T-cell (primary cell): ENCODE results near the gene PREX1. TPM values are rescaled to one million over a fixed set of nuclear protein-coding genes. Genes with fewer than 3 reads are reported as not detected.

Experiments
- ATAC-seq, 4 experiments: fragments of 200-7000 bp in 3 of 4; fragments of 150-1000 bp in 1 of 4; cut with Tn5 transposase; replicated peaks in 1 of 4; 1 replicate in 3 of 4; 2 replicates in 1 of 4; pipeline ENCODE4 v1.10.0; 2021; ENCODE audit warnings: moderate library complexity in 3 of 4, mild to moderate bottlenecking in 2 of 4, moderate number of reproducible peaks in 1 of 4
- CTCF ChIA-PET, 2 donors: fragments of 300-600 bp; sonication (Branson Sonifier 250); formaldehyde crosslinking; loops; one replicate each; lab custom pipeline; 2022; ENCODE audit warnings: antibody characterized with exemption in 2 of 2; lab: Charles Lee
- POLR2A ChIA-PET, 2 donors: fragments of 300-600 bp; sonication (Branson Sonifier 250); formaldehyde crosslinking; loops; one replicate each; lab custom pipeline; 2022; ENCODE audit warnings: antibody characterized with exemption in 2 of 2; lab: Charles Lee
- DNase-seq, 35 experiments: peaks; one replicate each; pipeline versions ENCODE4 v3.0.0 to v3.0.0-alpha.2; 2013 to 2023
- H3K27ac ChIP-seq: one replicate; pipeline ENCODE4 v1.5.1; 2013; ENCODE audit warnings: low read length
- H3K27me3 ChIP-seq, 2 experiments: replicated peaks in 1 of 2; 1 replicate in 1 of 2; 2 replicates in 1 of 2; pipeline versions ENCODE4 v1.6.1 to v1.7.0; 2013; ENCODE audit warnings: low read length in 1 of 2, mixed read lengths in 1 of 2; ENCODE audit not compliant: control insufficient read depth in 2 of 2, insufficient read depth in 2 of 2; ENCODE audit errors: extremely low read depth in 1 of 2
- H3K36me3 ChIP-seq, 2 donors: 1 replicate in 1 of 2; 2 replicates in 1 of 2; pipeline versions ENCODE4 v1.6.1 to v1.7.0; 2013; ENCODE audit warnings: low read length in 1 of 2; ENCODE audit not compliant: control insufficient read depth in 2 of 2, insufficient read depth in 1 of 2; ENCODE audit errors: extremely low read depth in 1 of 2
- H3K4me1 ChIP-seq, 2 experiments: 1 replicate in 1 of 2; 2 replicates in 1 of 2; pipeline versions ENCODE4 v1.6.1 to v1.7.0; 2013; ENCODE audit warnings: low read length in 2 of 2, mixed read lengths in 1 of 2; ENCODE audit not compliant: insufficient read depth in 2 of 2, control insufficient read depth in 1 of 2; ENCODE audit errors: extremely low read depth in 1 of 2
- H3K4me3 ChIP-seq, 2 donors: 1 replicate in 1 of 2; 2 replicates in 1 of 2; pipeline versions ENCODE4 v1.5.1 to v1.7.0; 2013; ENCODE audit warnings: mild to moderate bottlenecking in 2 of 2, low read length in 1 of 2, moderate library complexity in 1 of 2; ENCODE audit not compliant: control insufficient read depth in 1 of 2; ENCODE audit errors: extremely low read depth in 1 of 2
- H3K9me3 ChIP-seq: 2 replicates; pipeline ENCODE4 v1.7.0; 2013
- H3K27ac Mint-ChIP-seq, 2 donors: one replicate each; pipeline ENCODE4 v1.8.0; 2020 to 2021; ENCODE audit warnings: mild to moderate bottlenecking in 2 of 2, mixed read lengths in 2 of 2
- H3K27me3 Mint-ChIP-seq, 2 donors: one replicate each; pipeline ENCODE4 v1.8.0; 2021 to 2022; ENCODE audit warnings: mixed read lengths in 2 of 2
- H3K36me3 Mint-ChIP-seq: one replicate; pipeline ENCODE4 v1.8.0; 2021; ENCODE audit warnings: mixed read lengths
- H3K4me1 Mint-ChIP-seq, 3 donors: one replicate each; pipeline ENCODE4 v1.8.0; 2020 to 2022; ENCODE audit warnings: mixed read lengths in 3 of 3, mild to moderate bottlenecking in 1 of 3
- H3K4me3 Mint-ChIP-seq, 3 donors: one replicate each; pipeline ENCODE4 v1.8.0; 2020 to 2022; ENCODE audit warnings: mild to moderate bottlenecking in 3 of 3, mixed read lengths in 3 of 3, moderate library complexity in 3 of 3
- H3K9me3 Mint-ChIP-seq, 3 donors: one replicate each; pipeline ENCODE4 v1.8.0; 2020 to 2022; ENCODE audit warnings: mixed read lengths in 3 of 3
- WGBS: methylation state at CpG from one replicate; pipeline ENCODE4 v1.1.5; 2013; ENCODE audit warnings: missing lambda C conversion rate; ENCODE audit not compliant: insufficient coverage; 5-methylcytosine and 5-hydroxymethylcytosine counted together
- total RNA-seq, 35 experiments: library from RNA in 6 of 35; stranded (reverse) in 6 of 35; fragments of 120-200 nt in 1 of 35; gene quantifications; one replicate each; pipeline versions ENCODE4 v1.2.1 to v1.2.4 and lab custom pipeline; 2013 to 2026

The PREX1 gene
- total RNA-seq, 5 donors from 2014 or later (not counting 1 experiment from before 2014, with no cell fraction given) = 99.2 to 181 (median 137) TPM

DNA sequence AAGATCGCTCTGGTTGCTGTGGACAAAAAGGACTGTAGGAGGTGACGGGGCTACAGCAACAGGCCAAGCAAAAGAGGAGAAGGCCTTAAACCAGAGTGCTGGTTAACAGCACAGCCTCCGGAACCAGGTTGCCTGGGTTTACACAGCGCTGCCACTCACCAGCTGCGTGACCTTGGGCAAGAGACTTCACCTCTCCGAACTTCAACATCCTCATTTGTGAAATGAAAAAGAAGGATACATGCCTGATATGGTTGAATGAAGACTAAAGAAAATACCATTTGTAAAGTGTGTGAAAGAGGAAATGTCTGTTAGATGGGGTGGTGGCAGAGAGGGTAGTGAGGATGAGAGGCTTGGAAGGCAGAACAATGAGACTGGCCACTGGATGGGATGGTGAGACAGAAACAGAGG, 44.9 kb downstream of the PREX1 start:
- H3K4me3 Mint-ChIP-seq = no peak overlapping the region
- Histone ChIP-seq H3K27me3 (no peaks in the 10 kb centered on the region), H3K9me3 (no peaks in the 10 kb centered on the region), H3K4me1 (peaks cover 0 to 69% of the 10 kb centered on the region in 2 experiments), H3K27ac (peak overlapping the region; percentile 75), H3K36me3 (peaks cover 0 to 5% of the 10 kb centered on the region in 2 donors), H3K4me3 (no peak overlapping the region)
- 76% methylated on average over 2 of the region's 6 CpGs for WGBS
- ATAC-seq (no peak), DNase-seq (no peak)
- peaks cover 19 to 40% (median 19%) of the 10 kb centered on the region in 3 donors for H3K4me1 Mint-ChIP-seq
- H3K27me3 Mint-ChIP-seq = no peaks in the 10 kb centered on the region
- CTCF ChIA-PET = no interaction called here
- H3K9me3 Mint-ChIP-seq = no peaks in the 10 kb centered on the region
- no peak overlapping the region for H3K27ac Mint-ChIP-seq
- peaks cover 9% of the 10 kb centered on the region for H3K36me3 Mint-ChIP-seq
- POLR2A ChIA-PET = no interaction called here

DNA sequence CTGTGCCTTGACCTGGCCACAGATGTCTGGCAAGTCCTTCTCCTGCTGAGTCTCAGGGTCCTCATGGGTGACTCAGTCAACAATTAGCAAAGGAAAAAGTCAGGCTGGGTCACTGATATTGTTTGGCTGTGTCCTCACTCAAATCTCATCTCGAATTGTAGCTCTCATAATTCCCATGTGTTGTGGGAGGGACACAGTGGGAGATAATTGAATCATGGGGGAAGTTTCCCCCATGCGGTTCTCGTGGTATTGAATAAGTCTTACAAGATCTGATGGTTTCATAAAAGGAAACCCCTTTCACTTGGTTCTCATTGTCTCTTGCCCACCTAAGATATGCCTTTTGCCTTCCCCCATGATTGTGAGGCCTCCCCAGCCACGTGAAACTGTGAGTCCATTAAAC, 45.7 kb downstream of the PREX1 start:
- POLR2A ChIA-PET = no interaction called here
- CTCF ChIA-PET = no interaction called here
- H3K27me3 ChIP-seq = no peaks in the 10 kb centered on the region
- H3K4me1 Mint-ChIP-seq = peaks cover 19 to 40% (median 19%) of the 10 kb centered on the region in 3 donors
- H3K36me3 ChIP-seq = peaks cover 0 to 5% of the 10 kb centered on the region in 2 donors
- ATAC-seq (no peak), DNase-seq (no peak)
- no peaks in the 10 kb centered on the region for H3K27me3 Mint-ChIP-seq
- peaks cover 0 to 71% of the 10 kb centered on the region in 2 experiments for H3K4me1 ChIP-seq
- WGBS = no CpG with 5 or more reads among the region's 4 CpGs
- no peaks in the 10 kb centered on the region for H3K9me3 Mint-ChIP-seq
- H3K9me3 ChIP-seq = no peaks in the 10 kb centered on the region
- peaks cover 9% of the 10 kb centered on the region for H3K36me3 Mint-ChIP-seq
- no peak overlapping the region for H3K27ac ChIP-seq
- no peak overlapping the region for H3K4me3 Mint-ChIP-seq
- no peak overlapping the region for H3K4me3 ChIP-seq
- no peak overlapping the region for H3K27ac Mint-ChIP-seq

- ATAC-seq = no peak
- H3K4me3 ChIP-seq = no peak overlapping the region
Observed at GRCh38 chr20:48781634-48782033, 46.2 kb downstream of the PREX1 start.

GRCh38 chr20:48779435-48779834, 48.4 kb downstream of the PREX1 start:
- Histone ChIP-seq H3K4me3 (no peak overlapping the region), H3K36me3 (peaks cover 0 to 4% of the 10 kb centered on the region in 2 donors), H3K27me3 (no peaks in the 10 kb centered on the region), H3K27ac (no peak overlapping the region), H3K9me3 (no peaks in the 10 kb centered on the region), H3K4me1 (peaks cover 0 to 72% of the 10 kb centered on the region in 2 experiments)
- peak overlapping the region; percentile 1 to 35 for H3K27ac Mint-ChIP-seq
- H3K9me3 Mint-ChIP-seq = peaks cover 0 to 5% (median 0%) of the 10 kb centered on the region in 3 donors
- DNase-seq = no peak
- H3K36me3 Mint-ChIP-seq = peaks cover 21% of the 10 kb centered on the region
- no peak for ATAC-seq
- WGBS = 86% methylated on average over 1 of the region's 2 CpGs
- H3K4me3 Mint-ChIP-seq = no peak overlapping the region
- peaks cover 33 to 58% (median 36%) of the 10 kb centered on the region in 3 donors for H3K4me1 Mint-ChIP-seq
- ChIA-PET POLR2A (interaction anchor here in 1 of 2 donors (0.7 kb wide), 1 partner anchor 22 kb away, joined by 3 read pairs; no protein-coding TSS in a partner anchor), CTCF (no interaction called here)
- H3K27me3 Mint-ChIP-seq = no peaks in the 10 kb centered on the region

More at GRCh38 chr20:48781634-48782033, 46.2 kb downstream of the PREX1 start:
- H3K4me3 Mint-ChIP-seq = no peak overlapping the region
- H3K27ac Mint-ChIP-seq = no peak overlapping the region
- H3K9me3 ChIP-seq = no peaks in the 10 kb centered on the region
- H3K27me3 Mint-ChIP-seq = no peaks in the 10 kb centered on the region
- DNase-seq = no peak
- H3K27me3 ChIP-seq = no peaks in the 10 kb centered on the region
- 40% methylated on average over 1 of the region's 1 CpG for WGBS
- peaks cover 9% of the 10 kb centered on the region for H3K36me3 Mint-ChIP-seq
- POLR2A ChIA-PET = no interaction called here
- CTCF ChIA-PET = no interaction called here
- no peaks in the 10 kb centered on the region for H3K9me3 Mint-ChIP-seq
- H3K27ac ChIP-seq = peak overlapping the region; percentile 25
- peaks cover 0 to 71% of the 10 kb centered on the region in 2 experiments for H3K4me1 ChIP-seq
- H3K36me3 ChIP-seq = peaks cover 0 to 5% of the 10 kb centered on the region in 2 donors
- H3K4me1 Mint-ChIP-seq = peaks cover 19 to 42% (median 21%) of the 10 kb centered on the region in 3 donors

DNA sequence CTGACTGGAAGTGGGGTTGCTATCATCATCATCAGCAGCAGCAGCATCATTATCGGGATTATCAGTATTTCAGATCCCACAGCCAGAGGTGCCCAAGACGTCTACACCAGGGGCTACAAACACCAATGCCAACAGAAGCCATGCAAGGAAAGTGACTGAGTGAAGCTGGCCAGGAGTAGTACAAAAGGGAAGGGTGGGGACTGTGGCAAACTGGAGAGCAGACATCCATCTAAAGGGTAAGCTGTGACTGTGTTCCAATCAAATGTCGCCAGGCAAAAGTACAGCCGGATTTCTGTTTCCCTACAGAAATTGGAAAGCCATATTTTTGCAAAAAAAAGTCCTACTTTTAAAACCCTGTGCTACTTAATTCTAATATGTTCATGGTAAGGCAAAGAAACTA, 50.0 kb downstream of the PREX1 start:
- H3K9me3 ChIP-seq = no peaks in the 10 kb centered on the region
- DNase-seq = no peak
- peak overlapping the region; percentile 34 to 48 for H3K27ac Mint-ChIP-seq
- peaks cover 0 to 5% (median 0%) of the 10 kb centered on the region in 3 donors for H3K9me3 Mint-ChIP-seq
- no peaks in the 10 kb centered on the region for H3K27me3 Mint-ChIP-seq
- no peak overlapping the region for H3K4me3 ChIP-seq
- no peak for ATAC-seq
- H3K4me1 ChIP-seq = peaks cover 0 to 72% of the 10 kb centered on the region in 2 experiments
- peaks cover 48 to 75% (median 52%) of the 10 kb centered on the region in 3 donors for H3K4me1 Mint-ChIP-seq
- CTCF ChIA-PET = interaction anchor here in 1 of 2 donors (0.6 to 1.0 kb wide), 2 partner anchors 10 to 522 kb away, joined by 3 read pairs; no protein-coding TSS in a partner anchor
- no peak overlapping the region for H3K4me3 Mint-ChIP-seq
- POLR2A ChIA-PET = interaction anchor here in 1 of 2 donors (0.6 kb wide), 1 partner anchor 41 kb away, joined by 3 read pairs; no protein-coding TSS in a partner anchor
- no peak overlapping the region for H3K27ac ChIP-seq
- no peaks in the 10 kb centered on the region for H3K27me3 ChIP-seq
- WGBS = no CpG with 5 or more reads among the region's 4 CpGs
- H3K36me3 Mint-ChIP-seq = peaks cover 31% of the 10 kb centered on the region
- H3K36me3 ChIP-seq = peaks cover 0 to 4% of the 10 kb centered on the region in 2 donors

- Mint-ChIP-seq H3K27me3 (no peaks in the 10 kb centered on the region), H3K27ac (peak overlapping the region; percentile 17 to 49), H3K9me3 (peaks cover 0 to 5% (median 0%) of the 10 kb centered on the region in 3 donors), H3K4me1 (peaks cover 54 to 82% (median 59%) of the 10 kb centered on the region in 3 donors), H3K36me3 (peaks cover 31% of the 10 kb centered on the region), H3K4me3 (no peak overlapping the region)
- ChIA-PET CTCF (interaction anchor here in 1 of 2 donors (0.6 kb wide), 1 partner anchor 128 kb away, joined by 5 read pairs; no protein-coding TSS in a partner anchor), POLR2A (interaction anchor here in 1 of 2 donors (0.6 kb wide), 1 partner anchor 41 kb away, joined by 3 read pairs; no protein-coding TSS in a partner anchor)
- Histone ChIP-seq H3K4me3 (no peak overlapping the region), H3K4me1 (peaks cover 4 to 72% of the 10 kb centered on the region in 2 experiments), H3K36me3 (peaks cover 0 to 6% of the 10 kb centered on the region in 2 donors), H3K9me3 (no peaks in the 10 kb centered on the region), H3K27me3 (no peaks in the 10 kb centered on the region), H3K27ac (peak overlapping the region; percentile 2)
- 100% methylated on average over 3 of the region's 8 CpGs for WGBS
- ATAC-seq = no peak
- peak in 1 of 35 experiments; percentile 32 for DNase-seq
Observed at GRCh38 chr20:48777005-48777404, 50.8 kb downstream of the PREX1 start.
